ENCODE data around the gene DCTN2.

- no peak for TF ChIP-seq MAX (IDR thresholded peaks at IDR 0.05)
- no peak for TF ChIP-seq YY1 (IDR thresholded peaks at IDR 0.05; ENCODE audit: low read depth)
- no peak for TF ChIP-seq RAD21 (IDR thresholded peaks at IDR 0.05; ENCODE audit: low read depth)
- TF ChIP-seq CEBPB (IDR thresholded peaks at IDR 0.05) = no peak
- TF ChIP-seq TCF12 (IDR thresholded peaks at IDR 0.05; ENCODE audit: low read depth) = no peak
- no peak for TF ChIP-seq REST (IDR thresholded peaks at IDR 0.05; ENCODE audit: low read depth)
- no peak for TF ChIP-seq EP300 (IDR thresholded peaks at IDR 0.05; ENCODE audit: borderline replicate concordance)
- TF ChIP-seq TAF1 (IDR thresholded peaks at IDR 0.05; ENCODE audit: low read depth) = no peak
- no peak for TF ChIP-seq EGR1 (IDR thresholded peaks at IDR 0.05)
- TF ChIP-seq TEAD4 (IDR thresholded peaks at IDR 0.05) = no peak
Measured at GRCh38 chr12:57513266-57513665, 33.7 kb downstream of the DCTN2 start.
